Activated CD4-positive, alpha-beta T cell treated with anti-CD3 and anti-CD28 coated beads, Interleukin-2, amount 10 ng/mL, durations not matched to agents 7 days and 5 days (primary cell): ENCODE data around the gene TRAFD1. TPM values are rescaled to one million over a fixed set of nuclear protein-coding genes. Genes with fewer than 3 reads are reported as not detected.
A peak's percentile ranks its signal among the peaks of the same experiment; 100 is the strongest.

Source experiments
- CTCF ChIA-PET: fragments of 350-600 bp; sonication (Branson Sonifier 250); formaldehyde crosslinking; loops from one replicate; lab custom pipeline; 2021; ENCODE audit warnings: antibody characterized with exemption; lab: Charles Lee
- POLR2A ChIA-PET: fragments of 350-600 bp; sonication (Branson Sonifier 250); formaldehyde crosslinking; loops from one replicate; lab custom pipeline; 2021; ENCODE audit warnings: antibody characterized with exemption; lab: Charles Lee
- DNase-seq: peaks from one replicate; pipeline ENCODE4 v3.0.0-alpha.2; 2020
- H3K27ac Mint-ChIP-seq: one replicate; pipeline ENCODE4 v1.8.0; 2021; ENCODE audit warnings: mild to moderate bottlenecking, moderate library complexity, mixed read lengths
- H3K27me3 Mint-ChIP-seq: one replicate; pipeline ENCODE4 v1.8.0; 2021; ENCODE audit warnings: mixed read lengths
- H3K36me3 Mint-ChIP-seq: one replicate; pipeline ENCODE4 v1.8.0; 2021; ENCODE audit warnings: low read depth, mixed read lengths
- H3K4me1 Mint-ChIP-seq: one replicate; pipeline ENCODE4 v1.8.0; 2021; ENCODE audit warnings: mixed read lengths
- H3K4me3 Mint-ChIP-seq: one replicate; pipeline ENCODE4 v1.8.0; 2021; ENCODE audit warnings: mild to moderate bottlenecking, moderate library complexity, mixed read lengths
- H3K9me3 Mint-ChIP-seq: one replicate; pipeline ENCODE4 v1.8.0; 2021; ENCODE audit warnings: mixed read lengths
- total RNA-seq, 2 experiments: library from RNA; stranded (reverse); gene quantifications; one replicate each; pipeline ENCODE4 v1.2.3, GENCODE V29; 2021

TRAFD1 gene
- total RNA-seq, 2 experiments from 2014 or later = 68.9 to 70.4 TPM

- ChIA-PET CTCF (interaction anchor here (0.6 to 1.8 kb wide), 7 partner anchors 8 to 76 kb away, joined by 3 to 7 read pairs (median 3); no protein-coding TSS in a partner anchor), POLR2A (no interaction called here)
- Mint-ChIP-seq H3K9me3 (no peaks in the 10 kb centered on the region), H3K27me3 (no peaks in the 10 kb centered on the region), H3K4me1 (peaks cover 5% of the 10 kb centered on the region), H3K27ac (no peak overlapping the region), H3K4me3 (no peak overlapping the region), H3K36me3 (peaks cover 8% of the 10 kb centered on the region)
- DNase-seq = no peak
These were observed 59.9 kb downstream of the TRAFD1 start for GRCh38 chr12:112185093-112185923.

- no peak for DNase-seq
- no peak overlapping the region for H3K4me3 Mint-ChIP-seq
- no peaks in the 10 kb centered on the region for H3K27me3 Mint-ChIP-seq
- no peaks in the 10 kb centered on the region for H3K9me3 Mint-ChIP-seq
- ChIA-PET CTCF (interaction anchor here (1.0 kb wide), 1 partner anchor 208 kb away, joined by 4 read pairs; no protein-coding TSS in a partner anchor), POLR2A (no interaction called here)
- no peak overlapping the region for H3K27ac Mint-ChIP-seq
- peaks cover 5% of the 10 kb centered on the region for H3K4me1 Mint-ChIP-seq
- peaks cover 15% of the 10 kb centered on the region for H3K36me3 Mint-ChIP-seq
These were observed 62.9 kb downstream of the TRAFD1 start for GRCh38 chr12:112188130-112188830.

GRCh38 chr12:112190231-112191025 lies 65.1 kb downstream of the TRAFD1 start:
- POLR2A ChIA-PET = no interaction called here

GRCh38 chr12:112191201-112191600 lies 65.8 kb downstream of the TRAFD1 start:
- POLR2A ChIA-PET = no interaction called here
- Mint-ChIP-seq H3K27ac (no peak overlapping the region), H3K4me1 (no peaks in the 10 kb centered on the region), H3K9me3 (no peaks in the 10 kb centered on the region), H3K36me3 (peaks cover 13% of the 10 kb centered on the region), H3K4me3 (no peak overlapping the region), H3K27me3 (no peaks in the 10 kb centered on the region)
- CTCF ChIA-PET = no interaction called here
- no peak for DNase-seq

More at GRCh38 chr12:112190231-112191025, 65.1 kb downstream of the TRAFD1 start:
- Mint-ChIP-seq H3K9me3 (no peaks in the 10 kb centered on the region), H3K4me1 (no peaks in the 10 kb centered on the region), H3K36me3 (peaks cover 12% of the 10 kb centered on the region), H3K4me3 (no peak overlapping the region), H3K27ac (no peak overlapping the region), H3K27me3 (no peaks in the 10 kb centered on the region)
- DNase-seq = no peak
- CTCF ChIA-PET = no interaction called here

- Mint-ChIP-seq H3K27me3 (no peaks in the 10 kb centered on the region), H3K4me1 (no peaks in the 10 kb centered on the region), H3K4me3 (no peak overlapping the region), H3K9me3 (no peaks in the 10 kb centered on the region), H3K36me3 (peaks cover 13% of the 10 kb centered on the region), H3K27ac (no peak overlapping the region)
- ChIA-PET POLR2A (no interaction called here), CTCF (no interaction called here)
- DNase-seq = no peak
These were observed 66.5 kb downstream of the TRAFD1 start for GRCh38 chr12:112191840-112192321.

GRCh38 chr12:112192475-112192874 lies 67.1 kb downstream of the TRAFD1 start:
- Mint-ChIP-seq H3K9me3 (no peaks in the 10 kb centered on the region), H3K27me3 (no peaks in the 10 kb centered on the region), H3K27ac (no peak overlapping the region), H3K36me3 (peaks cover 13% of the 10 kb centered on the region), H3K4me3 (no peak overlapping the region), H3K4me1 (no peaks in the 10 kb centered on the region)
- DNase-seq = no peak
- ChIA-PET POLR2A (no interaction called here), CTCF (no interaction called here)

- DNase-seq = no peak
- H3K9me3 Mint-ChIP-seq = no peaks in the 10 kb centered on the region
- no peak overlapping the region for H3K27ac Mint-ChIP-seq
- CTCF ChIA-PET = no interaction called here
- H3K4me3 Mint-ChIP-seq = no peak overlapping the region
- POLR2A ChIA-PET = no interaction called here
- H3K36me3 Mint-ChIP-seq = peaks cover 21% of the 10 kb centered on the region
- no peaks in the 10 kb centered on the region for H3K27me3 Mint-ChIP-seq
- H3K4me1 Mint-ChIP-seq = no peaks in the 10 kb centered on the region
These were observed 69.4 kb downstream of the TRAFD1 start for GRCh38 chr12:112194601-112195247.

GRCh38 chr12:112196196-112196875 lies 71.0 kb downstream of the TRAFD1 start:
- H3K27ac Mint-ChIP-seq = no peak overlapping the region
- CTCF ChIA-PET = interaction anchor here (4.2 kb wide), 1 partner anchor 190 kb away, joined by 37 read pairs; no protein-coding TSS in a partner anchor
- no peak for DNase-seq
- peaks cover 25% of the 10 kb centered on the region for H3K36me3 Mint-ChIP-seq
- H3K4me3 Mint-ChIP-seq = no peak overlapping the region
- H3K27me3 Mint-ChIP-seq = no peaks in the 10 kb centered on the region
- POLR2A ChIA-PET = no interaction called here
- no peaks in the 10 kb centered on the region for H3K9me3 Mint-ChIP-seq
- no peaks in the 10 kb centered on the region for H3K4me1 Mint-ChIP-seq

GRCh38 chr12:112198120-112198733 lies 72.9 kb downstream of the TRAFD1 start:
- no peaks in the 10 kb centered on the region for H3K4me1 Mint-ChIP-seq
- no peak overlapping the region for H3K4me3 Mint-ChIP-seq
- H3K9me3 Mint-ChIP-seq = no peaks in the 10 kb centered on the region
- H3K27ac Mint-ChIP-seq = no peak overlapping the region
- CTCF ChIA-PET = interaction anchor here (0.6 to 4.2 kb wide), 13 partner anchors 9 to 484 kb away, joined by 3 to 37 read pairs (median 3); no protein-coding TSS in a partner anchor
- POLR2A ChIA-PET = no interaction called here
- H3K27me3 Mint-ChIP-seq = no peaks in the 10 kb centered on the region
- peaks cover 18% of the 10 kb centered on the region for H3K36me3 Mint-ChIP-seq
- DNase-seq = peak; percentile 65

GRCh38 chr12:112199136-112199535 lies 73.8 kb downstream of the TRAFD1 start:
- H3K36me3 Mint-ChIP-seq = peaks cover 18% of the 10 kb centered on the region
- no peak overlapping the region for H3K27ac Mint-ChIP-seq
- no peaks in the 10 kb centered on the region for H3K9me3 Mint-ChIP-seq
- no peak overlapping the region for H3K4me3 Mint-ChIP-seq
- ChIA-PET POLR2A (no interaction called here), CTCF (interaction anchor here (0.6 to 4.2 kb wide), 6 partner anchors 12 to 211 kb away, joined by 3 to 37 read pairs (median 4); partner anchors contain the start of genes ERP29 and TMEM116)
- H3K4me1 Mint-ChIP-seq = no peaks in the 10 kb centered on the region
- no peaks in the 10 kb centered on the region for H3K27me3 Mint-ChIP-seq
- no peak for DNase-seq
